ENCODE measurements around the gene OR1F1. TPM values are rescaled to one million over a fixed set of nuclear protein-coding genes. Genes with fewer than 3 reads are reported as not detected.

OR1F1 gene
- total and polyA plus RNA-seq, 9 of the 15 experiments (the other 6 are each of a cell fraction or from before 2014, with no cell fraction given): 0.15 to 0.61 (median 0.35) TPM; not detected in 3

GRCh38 chr16:3157229-3158025, 30.6 kb upstream of the OR1F1 start (continued):
- TF ChIP-seq ZC3H11A (IDR thresholded peaks at IDR 0.05; ENCODE audit: low read depth, low read length) (no peak), ATF7 (IDR thresholded peaks at IDR 0.05) (peak; percentile 27), ZNF253 (CRISPR knock-in tag; conservative IDR thresholded peaks at IDR 0.05) (0 out of 2 replicates have a peak, but pooled peaks have one; percentile 3), ZBTB12 (CRISPR knock-in tag; IDR thresholded peaks at IDR 0.05) (no peak), MITF (IDR thresholded peaks at IDR 0.05) (0 out of 2 replicates have a peak, but pooled peaks have one; percentile 20), PML (IDR thresholded peaks at IDR 0.05; ENCODE audit: low read length) (peak; percentile 24; the same call in 1 of the 2 replicates), SPI1 (IDR thresholded peaks at IDR 0.05; ENCODE audit: borderline replicate concordance, low read depth, low read length) (peak; percentile 42; the same call in 1 of the 2 replicates), COPS2 (conservative IDR thresholded peaks at IDR 0.05) (no peak), MEF2A (IDR thresholded peaks at IDR 0.05; ENCODE audit: control insufficient read depth, low read depth, low read length) (peak; percentile 71), TRIM24 (IDR thresholded peaks at IDR 0.05) (peak in 1 of 2 experiments; percentile 65; a peak in 2 of 4 replicates), MAX (CRISPR knock-in tag; IDR thresholded peaks at IDR 0.05) (peak; percentile 48), TEAD4 (IDR thresholded peaks at IDR 0.05; ENCODE audit: low read length) (peak; percentile 71), TEAD4 (CRISPR knock-in tag; IDR thresholded peaks at IDR 0.05; ENCODE audit: borderline replicate concordance) (no peak), HMGXB4 (CRISPR knock-in tag; IDR thresholded peaks at IDR 0.05) (0 out of 2 replicates have a peak, but pooled peaks have one; percentile 36), KDM4B (IDR thresholded peaks at IDR 0.05; ENCODE audit: borderline replicate concordance in 2 of 2, low read depth in 1 of 2) (peak in 1 of 2 experiments; percentile 20; a peak in 1 of 4 replicates)
